Measurements from ENCODE around the gene IFI6.

Gene IFI6

GRCh38 chr1:27635396-27636142 lies 36.4 kb downstream of the IFI6 start:
- Histone ChIP-seq H3K27me3 (ENCODE audit: insufficient read depth, low read depth, severe bottlenecking) (no peaks in the 10 kb centered on the region), H3K9me3 (ENCODE audit: severe bottlenecking) (no peaks in the 10 kb centered on the region), H3K36me3 (no peaks in the 10 kb centered on the region), H3K4me3 (ENCODE audit: low read depth, low read length) (no peak overlapping the region), H3K27ac (no peak overlapping the region)
- no peak for DNase-seq
- TF ChIP-seq CTCF (IDR thresholded peaks at IDR 0.05; ENCODE audit: low read depth, low read length), result no peak

- no peak within 1 kb of the TSS for H3K4me3 ChIP-seq (ENCODE audit: low read depth, low read length)
- no peaks in the 10 kb centered on the region for H3K9me3 ChIP-seq (ENCODE audit: severe bottlenecking)
- TF ChIP-seq CTCF (IDR thresholded peaks at IDR 0.05; ENCODE audit: low read depth, low read length), result no peak
- no peak within 1 kb of the TSS for H3K27ac ChIP-seq
- DNase-seq, result no peak
- H3K27me3 ChIP-seq (ENCODE audit: insufficient read depth, low read depth, severe bottlenecking), result no peaks in the 10 kb centered on the region
- no peaks in the 10 kb centered on the region for H3K36me3 ChIP-seq
Observed at GRCh38 chr1:27634985-27635367, 37.0 kb downstream of the IFI6 start, which contains the start of gene FGR. FGR (minus strand) TSS chr1:27635185; CDS start chr1:27623916, 11,269 bp downstream.

GRCh38 chr1:27634177-27634984 lies 37.6 kb downstream of the IFI6 start:
- no peaks in the 10 kb centered on the region for H3K36me3 ChIP-seq
- H3K9me3 ChIP-seq (ENCODE audit: severe bottlenecking), result no peaks in the 10 kb centered on the region
- H3K27me3 ChIP-seq (ENCODE audit: insufficient read depth, low read depth, severe bottlenecking), result no peaks in the 10 kb centered on the region
- no peak overlapping the region for H3K4me3 ChIP-seq (ENCODE audit: low read depth, low read length)
- H3K27ac ChIP-seq, result no peak overlapping the region
- no peak for DNase-seq
- TF ChIP-seq CTCF (IDR thresholded peaks at IDR 0.05; ENCODE audit: low read depth, low read length), result no peak

GRCh38 chr1:27633640-27634176 lies 38.3 kb downstream of the IFI6 start:
- DNase-seq, result no peak
- Histone ChIP-seq H3K4me3 (ENCODE audit: low read depth, low read length) (no peak overlapping the region), H3K9me3 (ENCODE audit: severe bottlenecking) (no peaks in the 10 kb centered on the region), H3K27ac (no peak overlapping the region), H3K36me3 (no peaks in the 10 kb centered on the region), H3K27me3 (ENCODE audit: insufficient read depth, low read depth, severe bottlenecking) (no peaks in the 10 kb centered on the region)
- TF ChIP-seq CTCF (IDR thresholded peaks at IDR 0.05; ENCODE audit: low read depth, low read length), result no peak

GRCh38 chr1:27633298-27633610 lies 38.7 kb downstream of the IFI6 start:
- TF ChIP-seq CTCF (IDR thresholded peaks at IDR 0.05; ENCODE audit: low read depth, low read length), result no peak
- no peak overlapping the region for H3K27ac ChIP-seq
- H3K4me3 ChIP-seq (ENCODE audit: low read depth, low read length), result no peak overlapping the region
- H3K27me3 ChIP-seq (ENCODE audit: insufficient read depth, low read depth, severe bottlenecking), result no peaks in the 10 kb centered on the region
- no peaks in the 10 kb centered on the region for H3K36me3 ChIP-seq
- no peak for DNase-seq
- no peaks in the 10 kb centered on the region for H3K9me3 ChIP-seq (ENCODE audit: severe bottlenecking)

Data from WERI-Rb-1 (cell line).